Measurements from ENCODE around the gene ELOB. TPM values are rescaled to one million over a fixed set of nuclear protein-coding genes. Genes with fewer than 3 reads are reported as not detected.

ELOB gene
- total and polyA plus RNA-seq, 8 donors = 69.9 to 318 (median 101) TPM

- Histone ChIP-seq H3K27ac (no peak overlapping the region), H3K4me3 (no peak overlapping the region), H3K9me3 (no peaks in the 10 kb centered on the region), H3K4me1 (no peaks in the 10 kb centered on the region), H3K27me3 (no peaks in the 10 kb centered on the region), H3K36me3 (no peaks in the 10 kb centered on the region)
- TF ChIP-seq CTCF (IDR thresholded peaks at IDR 0.05) = no peak
- intact Hi-C loops (cut with DNase I) = no loop called here
- no peak for FAIRE-seq
- ATAC-seq = no peak
- 85 to 92% methylated on average over 4 of the region's 4 CpGs for WGBS, 2 donors
- no peak for DNase-seq
Observed at GRCh38 chr16:2741168-2741567, 35.9 kb downstream of the ELOB start.

- WGBS, 2 donors = 79 to 86% methylated on average over 6 of the region's 6 CpGs
- no peaks in the 10 kb centered on the region for H3K36me3 ChIP-seq
- TF ChIP-seq CTCF (IDR thresholded peaks at IDR 0.05) = no peak
- H3K4me1 ChIP-seq = no peaks in the 10 kb centered on the region
- no peak overlapping the region for H3K27ac ChIP-seq
- no peak for ATAC-seq
- no peak for DNase-seq
- no peaks in the 10 kb centered on the region for H3K27me3 ChIP-seq
- no peak overlapping the region for H3K4me3 ChIP-seq
- no peaks in the 10 kb centered on the region for H3K9me3 ChIP-seq
- FAIRE-seq = no peak
- intact Hi-C loops (cut with DNase I) = no loop called here
Observed at GRCh38 chr16:2740476-2740875, 36.6 kb downstream of the ELOB start.

- DNase-seq (no peak), FAIRE-seq (no peak), ATAC-seq (no peak)
- TF ChIP-seq CTCF (IDR thresholded peaks at IDR 0.05) = no peak
- 60 to 74% methylated on average over 7 to 8 of the region's 8 CpGs for WGBS, 2 donors
- Histone ChIP-seq H3K27ac (no peak overlapping the region), H3K36me3 (no peaks in the 10 kb centered on the region), H3K4me1 (no peaks in the 10 kb centered on the region), H3K4me3 (no peak overlapping the region), H3K9me3 (no peaks in the 10 kb centered on the region), H3K27me3 (no peaks in the 10 kb centered on the region)
- intact Hi-C loops (cut with DNase I) = no loop called here
Observed at GRCh38 chr16:2739625-2740430, 37.3 kb downstream of the ELOB start.

GRCh38 chr16:2738615-2739014 lies 38.5 kb downstream of the ELOB start:
- no peaks in the 10 kb centered on the region for H3K36me3 ChIP-seq
- intact Hi-C loops (cut with DNase I) = no loop called here
- no peaks in the 10 kb centered on the region for H3K4me1 ChIP-seq
- no peaks in the 10 kb centered on the region for H3K27me3 ChIP-seq
- DNase-seq = peak in 1 of 6 donors; percentile 55
- no peak overlapping the region for H3K4me3 ChIP-seq
- no peak for TF ChIP-seq CTCF (IDR thresholded peaks at IDR 0.05)
- WGBS, 2 donors = 81 to 82% methylated on average over 5 of the region's 5 CpGs
- H3K9me3 ChIP-seq = no peaks in the 10 kb centered on the region
- ATAC-seq = no peak
- FAIRE-seq = no peak
- H3K27ac ChIP-seq = no peak overlapping the region

GRCh38 chr16:2737895-2738418 lies 39.1 kb downstream of the ELOB start:
- no peaks in the 10 kb centered on the region for H3K9me3 ChIP-seq
- no peak overlapping the region for H3K4me3 ChIP-seq
- no peaks in the 10 kb centered on the region for H3K4me1 ChIP-seq
- DNase-seq (no peak), FAIRE-seq (no peak), ATAC-seq (no peak)
- H3K27me3 ChIP-seq = no peaks in the 10 kb centered on the region
- no peaks in the 10 kb centered on the region for H3K36me3 ChIP-seq
- intact Hi-C loops (cut with DNase I) = no loop called here
- no peak for TF ChIP-seq CTCF (IDR thresholded peaks at IDR 0.05)
- 68 to 76% methylated on average over 7 of the region's 7 CpGs for WGBS, 2 donors
- no peak overlapping the region for H3K27ac ChIP-seq
